ENCODE data around the gene DCTN1. TPM values are rescaled to one million over a fixed set of nuclear protein-coding genes. Genes with fewer than 3 reads are reported as not detected.

DCTN1 gene
- total RNA-seq, 4 donors from 2014 or later = 136 to 188 (median 162) TPM

- no peaks in the 10 kb centered on the region for H3K27me3 ChIP-seq
- TF ChIP-seq POLR2A (IDR thresholded peaks at IDR 0.05; ENCODE audit: low read depth) (no peak), CTCF (IDR thresholded peaks at IDR 0.05) (peak; percentile 80 to 95 (median 84))
- no peak overlapping the region for H3K27ac ChIP-seq (replicated peaks in 1 of 4)
- H3K9me3 ChIP-seq = no peaks in the 10 kb centered on the region
- H3K4me3 ChIP-seq = no peak overlapping the region
- H3K36me3 ChIP-seq = peaks cover 12 to 39% (median 19%) of the 10 kb centered on the region in 4 donors
- intact Hi-C loops (cut with DNase I) = loop anchor here (5.0 to 10.0 kb wide), 3 partner anchors 60 to 510 kb away; partner anchors contain the start of gene STAMBP
- DNase-seq (ENCODE audit: extremely low spot score) = no peak
- H3K4me1 ChIP-seq = no peaks in the 10 kb centered on the region
- 27% methylated on average over 3 of the region's 3 CpGs for WGBS
Measured at GRCh38 chr2:74334931-74335333, 45.2 kb downstream of the DCTN1 start.

- H3K9me3 ChIP-seq = no peaks in the 10 kb centered on the region
- H3K4me1 ChIP-seq = no peaks in the 10 kb centered on the region
- H3K27ac ChIP-seq (replicated peaks in 1 of 4) = no peak overlapping the region
- TF ChIP-seq CTCF (IDR thresholded peaks at IDR 0.05) (no peak), POLR2A (IDR thresholded peaks at IDR 0.05; ENCODE audit: low read depth) (no peak)
- peak; percentile 37 for DNase-seq (ENCODE audit: extremely low spot score)
- H3K27me3 ChIP-seq = no peaks in the 10 kb centered on the region
- no peak overlapping the region for H3K4me3 ChIP-seq
- intact Hi-C loops (cut with DNase I) = loop anchor here (10.0 kb wide), 2 partner anchors 61 to 509 kb away; partner anchors contain the start of gene STAMBP
- H3K36me3 ChIP-seq = peaks cover 13 to 46% (median 24%) of the 10 kb centered on the region in 4 donors
- 92% methylated on average over 6 of the region's 6 CpGs for WGBS
Measured at GRCh38 chr2:74333896-74334586, 46.1 kb downstream of the DCTN1 start.

- Histone ChIP-seq H3K9me3 (no peaks in the 10 kb centered on the region), H3K4me1 (no peaks in the 10 kb centered on the region), H3K27me3 (no peaks in the 10 kb centered on the region), H3K27ac (replicated peaks in 1 of 4) (no peak overlapping the region), H3K36me3 (peaks cover 13 to 49% (median 26%) of the 10 kb centered on the region in 4 donors), H3K4me3 (no peak overlapping the region)
- intact Hi-C loops (cut with DNase I) = loop anchor here (10.0 kb wide), 2 partner anchors 62 to 508 kb away; partner anchors contain the start of gene STAMBP
- DNase-seq (ENCODE audit: extremely low spot score) = peak; percentile 39
- no peak for TF ChIP-seq EP300 (IDR thresholded peaks at IDR 0.05)
- no peak for TF ChIP-seq CTCF (IDR thresholded peaks at IDR 0.05)
- no peak for TF ChIP-seq POLR2AphosphoS5 (IDR thresholded peaks at IDR 0.05)
- no peak for TF ChIP-seq POLR2A (IDR thresholded peaks at IDR 0.05; ENCODE audit: low read depth)
- 53% methylated on average over 3 of the region's 3 CpGs for WGBS
Measured at GRCh38 chr2:74333175-74333574, 46.9 kb downstream of the DCTN1 start.

- no peaks in the 10 kb centered on the region for H3K4me1 ChIP-seq
- no peaks in the 10 kb centered on the region for H3K9me3 ChIP-seq
- 88% methylated on average over 3 of the region's 3 CpGs for WGBS
- intact Hi-C loops (cut with DNase I) = loop anchor here (10.0 kb wide), 2 partner anchors 62 to 508 kb away; partner anchors contain the start of gene STAMBP
- TF ChIP-seq CTCF (IDR thresholded peaks at IDR 0.05) (no peak), EP300 (IDR thresholded peaks at IDR 0.05) (no peak), POLR2A (IDR thresholded peaks at IDR 0.05; ENCODE audit: low read depth) (no peak), POLR2AphosphoS5 (IDR thresholded peaks at IDR 0.05) (no peak)
- peaks cover 13 to 52% (median 28%) of the 10 kb centered on the region in 4 donors for H3K36me3 ChIP-seq
- DNase-seq (ENCODE audit: extremely low spot score) = peak; percentile 62
- no peak overlapping the region for H3K27ac ChIP-seq (replicated peaks in 1 of 4)
- H3K27me3 ChIP-seq = no peaks in the 10 kb centered on the region
- no peak overlapping the region for H3K4me3 ChIP-seq
Measured at GRCh38 chr2:74332550-74333174, 47.4 kb downstream of the DCTN1 start.

Data from esophagus muscularis mucosa (tissue), 4 donors.